HG03575 (cell line): ENCODE measurements around the gene PNPLA7.

Source experiments
- ATAC-seq: cut with Tn5 transposase; IDR thresholded peaks from one replicate; pipeline ENCODE4 v1.9.1; 2021; ENCODE audit not compliant: unreplicated experiment, insufficient number of reproducible peaks, low FRiP score; ENCODE audit errors: extremely low read depth

The PNPLA7 gene

DNA sequence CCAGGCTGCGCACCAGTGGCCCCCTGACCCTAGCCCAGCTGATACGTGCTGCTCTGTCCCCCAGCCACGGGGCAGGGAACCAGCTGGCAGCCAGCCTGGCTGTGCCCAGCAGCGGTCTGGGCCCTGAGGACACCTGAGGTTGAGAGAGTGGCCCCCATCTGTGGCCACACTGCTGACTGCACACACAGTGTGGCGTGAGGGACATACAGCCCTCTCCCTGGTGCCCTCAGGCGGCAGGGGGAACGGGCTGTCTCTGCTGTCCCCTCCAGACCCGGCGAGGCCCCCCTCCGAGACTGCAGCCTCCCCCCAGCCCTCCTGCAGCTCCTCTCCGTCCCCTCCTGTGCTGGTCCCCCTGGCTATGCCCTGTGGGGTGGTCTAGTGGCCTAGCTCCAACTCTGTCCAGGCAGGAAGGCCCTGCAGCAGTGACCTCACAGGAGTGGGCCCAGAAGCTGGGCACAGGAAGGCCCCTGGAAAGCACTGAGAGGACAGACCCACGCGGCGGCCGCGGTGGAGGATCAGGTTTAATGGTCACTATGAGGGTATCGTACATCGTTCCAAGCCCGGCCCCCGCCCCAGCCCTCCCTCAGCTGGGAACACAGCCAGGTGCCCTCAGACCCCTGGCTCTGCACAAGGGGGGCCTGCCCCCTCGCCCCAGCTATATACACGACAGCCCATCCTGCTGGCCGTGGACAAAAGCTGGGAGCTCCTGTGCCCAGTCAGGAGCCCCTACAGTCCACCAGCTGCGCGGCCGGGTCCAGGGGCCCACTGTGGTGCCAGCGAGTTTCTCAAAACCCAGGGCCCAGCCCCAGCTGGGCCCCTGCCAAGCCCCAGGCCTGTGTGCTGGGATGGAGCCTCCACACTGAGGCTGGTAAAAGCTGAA lies 102.2 kb downstream of the PNPLA7 start:
- ATAC-seq, result no peak

DNA sequence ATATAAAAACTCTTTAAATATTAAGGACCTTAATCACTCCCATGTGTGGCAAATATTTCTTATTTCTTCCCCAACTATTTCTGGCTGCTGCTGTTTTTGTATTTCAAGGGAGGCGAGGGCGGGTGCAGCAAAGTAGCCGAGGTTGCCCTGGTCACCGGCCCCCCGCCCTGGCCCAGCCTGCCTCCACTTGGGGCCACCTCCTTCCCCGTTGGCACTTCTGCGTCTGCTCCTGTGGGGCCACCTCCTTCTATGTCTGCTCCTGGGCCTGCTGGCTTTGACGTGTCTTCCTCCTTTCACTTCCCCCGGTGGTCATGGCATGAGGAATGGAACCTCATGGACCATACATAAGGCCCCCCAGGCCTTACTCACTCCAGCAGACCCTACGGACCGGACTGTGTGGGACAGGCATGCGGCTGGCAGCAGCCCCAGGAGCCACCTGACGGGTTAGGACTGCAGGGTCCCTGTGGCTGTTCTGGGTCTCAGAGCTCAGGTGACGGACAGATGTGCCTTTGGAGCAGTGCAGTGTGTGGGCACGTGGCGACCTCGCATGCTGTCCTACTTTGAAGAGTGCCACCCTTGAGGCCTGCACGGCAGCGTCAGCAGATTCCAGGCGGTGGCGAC lies 103.2 kb downstream of the PNPLA7 start:
- ATAC-seq, result no peak

DNA sequence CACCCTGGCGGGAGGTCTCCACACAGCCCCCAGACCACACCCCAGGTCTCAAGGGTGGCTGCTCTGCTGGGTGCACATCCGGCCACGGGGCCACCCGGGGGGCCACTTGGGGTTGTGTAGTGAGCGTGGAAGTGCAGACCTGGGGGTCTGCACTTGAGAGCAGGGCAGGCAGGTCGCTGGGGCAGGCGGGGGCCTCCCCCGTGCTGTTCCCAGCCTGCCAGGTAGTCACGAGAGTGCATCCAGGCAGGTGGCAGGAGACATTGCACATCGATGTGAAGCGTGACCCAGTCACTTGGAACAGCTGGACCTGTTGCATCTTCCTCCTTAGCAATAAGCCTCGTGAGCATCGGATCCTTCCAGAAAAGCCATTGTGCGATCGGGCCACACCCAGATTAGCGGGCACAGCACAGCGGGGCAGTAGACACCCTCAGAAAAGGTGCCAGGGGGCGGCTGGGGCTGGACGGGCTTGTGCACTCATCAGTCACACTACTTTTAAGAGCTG lies 104.2 kb downstream of the PNPLA7 start:
- no peak for ATAC-seq

DNA sequence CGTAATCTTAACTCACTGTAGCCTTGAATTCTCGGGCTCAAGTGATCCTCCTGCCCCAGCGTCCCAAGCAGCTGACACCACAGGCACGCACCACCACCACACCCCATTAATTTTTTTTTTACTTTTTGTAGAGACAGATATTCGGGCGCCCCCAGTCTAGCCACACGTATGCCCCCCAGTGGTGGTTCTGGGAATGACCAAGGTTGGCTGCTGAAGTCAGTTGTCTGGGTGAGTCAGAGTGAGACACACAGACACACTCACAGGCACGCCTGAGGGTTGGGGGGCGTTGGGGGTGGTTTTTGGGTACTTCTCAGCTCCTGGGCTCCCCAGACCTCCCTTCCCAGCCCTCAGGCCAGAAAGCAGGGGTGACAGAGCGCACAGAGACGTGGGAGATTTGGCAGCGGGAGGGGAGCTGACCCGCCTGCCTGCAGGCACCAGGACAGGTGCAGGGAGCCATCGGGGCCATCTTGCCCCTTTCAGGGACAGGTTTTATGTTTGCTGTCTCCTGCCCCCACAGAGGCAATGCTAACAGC lies 104.9 kb downstream of the PNPLA7 start:
- ATAC-seq, result no peak

DNA sequence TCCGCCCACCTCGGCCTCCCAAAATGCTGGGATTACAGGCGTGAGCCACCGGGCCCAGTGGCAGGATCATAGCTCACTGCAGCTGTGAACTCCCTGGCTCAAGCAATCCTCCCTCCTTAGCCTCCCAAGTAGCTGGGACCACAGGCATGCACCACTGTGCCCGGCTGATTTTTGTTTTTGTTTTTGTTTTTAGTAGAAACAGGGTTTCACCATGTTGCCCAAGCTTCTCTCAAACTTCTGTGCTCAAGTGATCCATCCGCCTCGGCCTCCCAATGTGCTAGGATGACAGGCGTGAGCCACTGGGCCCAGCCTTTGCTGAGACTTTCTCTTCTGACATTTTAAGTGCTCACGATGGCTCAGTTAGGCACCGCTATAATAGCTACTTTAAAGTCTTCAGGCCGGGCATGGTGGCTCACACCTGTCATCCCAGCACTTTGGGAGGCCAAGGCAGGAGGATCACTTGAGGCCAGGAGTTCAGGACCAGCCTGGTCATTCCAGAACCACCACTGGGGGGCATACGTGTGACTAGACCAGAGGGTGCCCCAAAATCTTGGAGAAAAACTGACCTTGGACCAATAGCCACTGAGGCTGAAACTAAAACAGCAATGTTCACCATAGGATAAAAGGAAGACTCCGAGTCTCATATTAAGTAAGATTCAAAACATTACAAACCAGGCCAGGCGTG lies 106.0 kb downstream of the PNPLA7 start:
- no peak for ATAC-seq

DNA sequence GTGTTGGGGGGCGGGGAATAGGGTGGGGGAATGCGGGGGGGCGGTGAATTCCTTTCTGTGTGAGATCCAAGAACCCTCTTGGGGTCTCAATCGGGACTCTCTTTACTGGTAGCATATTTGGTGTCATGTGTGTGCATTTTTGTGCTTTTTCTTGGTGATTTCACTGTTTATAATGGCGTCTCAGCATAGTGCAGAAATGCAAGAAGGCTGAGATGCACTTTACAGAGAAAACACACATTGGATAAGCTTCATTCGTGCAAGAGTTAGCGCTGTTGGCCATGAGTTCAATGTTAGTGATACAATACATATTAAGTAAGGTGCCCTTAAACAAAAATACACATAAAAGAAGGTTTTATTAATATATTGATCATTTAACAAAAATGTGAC lies 108.3 kb downstream of the PNPLA7 start:
- ATAC-seq, result no peak

DNA sequence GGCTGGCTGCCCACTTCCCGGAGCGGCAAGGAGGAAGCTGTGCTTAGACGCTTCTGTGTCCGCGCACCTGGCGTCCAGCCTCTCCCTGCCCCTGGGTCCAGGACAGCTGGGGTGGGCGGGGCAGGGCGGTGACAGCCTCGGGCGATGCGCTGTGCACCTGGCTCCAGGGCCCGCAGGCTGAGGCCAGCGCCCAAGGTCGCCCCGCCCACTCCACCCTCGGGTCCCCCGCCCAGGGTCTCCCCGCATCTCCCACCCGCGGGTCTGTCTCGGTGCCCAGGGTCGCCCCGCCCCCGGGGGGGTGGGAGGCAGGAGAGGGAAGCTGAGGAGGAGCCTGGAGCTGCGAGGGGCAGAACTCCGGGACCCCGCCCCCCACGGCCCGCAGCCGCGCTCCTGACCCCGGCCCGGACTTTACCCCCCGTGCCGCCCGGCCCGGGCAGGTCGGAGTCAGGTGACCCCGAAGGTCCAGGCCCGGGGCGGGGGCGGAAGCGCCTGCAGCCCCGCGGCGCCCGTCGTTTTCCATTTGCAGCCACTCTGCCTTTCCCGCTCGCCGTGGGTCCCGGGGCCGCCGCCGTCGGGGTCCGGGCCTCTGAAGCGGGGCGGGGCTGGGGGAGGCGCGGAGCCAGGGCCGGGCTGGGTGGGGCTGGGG lies 108.8 kb downstream of the PNPLA7 start, which contains the start of gene ENTPD8:
Gene ENTPD8 (minus strand): TSS at position 69 of the 646 bp plus-strand sequence. CDS start 3,072 bp downstream, outside the sequence.
- ATAC-seq, result no peak

DNA sequence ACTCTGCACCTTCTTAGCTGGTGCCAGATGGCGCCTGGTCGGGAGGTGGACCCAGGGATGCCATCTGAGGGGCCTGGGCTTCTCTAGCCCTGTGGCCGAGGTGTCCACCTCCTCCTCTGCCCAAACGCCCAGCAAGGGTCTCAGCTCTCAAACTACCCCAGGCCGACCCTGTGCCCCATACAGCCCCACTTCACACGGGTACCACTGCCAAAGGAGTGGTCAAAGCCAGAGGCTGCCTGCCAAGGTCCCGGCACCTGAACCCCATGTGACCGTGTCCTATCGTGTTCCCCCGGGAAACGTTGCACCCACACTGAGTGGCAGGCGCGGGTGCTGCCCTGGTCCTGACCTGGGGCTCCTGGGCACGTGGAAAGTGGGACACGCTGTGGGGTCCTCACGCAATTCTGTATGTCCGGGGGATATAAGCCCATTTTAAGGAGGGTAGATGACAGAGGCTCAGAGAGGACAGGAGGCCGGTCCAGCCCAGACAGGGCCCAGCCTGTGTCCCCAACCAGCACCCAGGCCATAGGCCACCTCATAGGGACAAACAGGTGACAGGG lies 111.0 kb downstream of the PNPLA7 start:
- no peak for ATAC-seq

DNA sequence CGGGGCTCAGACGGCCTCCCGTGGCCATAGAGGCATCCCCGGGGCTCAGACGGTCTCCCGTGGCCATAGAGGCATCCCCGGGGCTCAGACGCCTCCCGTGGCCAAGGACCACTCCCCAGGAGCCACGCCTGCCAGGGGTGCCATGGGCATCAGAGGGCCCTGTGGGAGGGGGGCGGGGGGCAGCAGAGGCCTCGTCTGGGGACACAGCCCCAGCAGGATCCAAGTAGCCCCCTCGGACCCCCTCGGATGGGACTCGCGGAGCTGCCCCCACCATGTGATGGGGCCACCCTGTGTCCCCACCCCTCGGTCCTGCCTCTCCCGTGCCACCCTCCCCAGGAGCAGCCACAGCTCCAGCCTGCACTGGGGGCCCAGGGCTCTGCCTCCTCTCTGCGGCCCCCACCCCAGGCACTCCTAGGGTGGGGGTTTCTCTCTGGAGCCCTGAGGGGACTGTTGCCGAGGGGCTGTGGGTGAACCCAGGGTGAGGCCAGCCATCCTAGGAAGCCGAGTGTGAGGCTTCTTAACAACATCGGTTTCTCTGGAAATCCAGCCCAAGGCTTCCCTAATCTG lies 111.5 kb downstream of the PNPLA7 start:
- no peak for ATAC-seq

DNA sequence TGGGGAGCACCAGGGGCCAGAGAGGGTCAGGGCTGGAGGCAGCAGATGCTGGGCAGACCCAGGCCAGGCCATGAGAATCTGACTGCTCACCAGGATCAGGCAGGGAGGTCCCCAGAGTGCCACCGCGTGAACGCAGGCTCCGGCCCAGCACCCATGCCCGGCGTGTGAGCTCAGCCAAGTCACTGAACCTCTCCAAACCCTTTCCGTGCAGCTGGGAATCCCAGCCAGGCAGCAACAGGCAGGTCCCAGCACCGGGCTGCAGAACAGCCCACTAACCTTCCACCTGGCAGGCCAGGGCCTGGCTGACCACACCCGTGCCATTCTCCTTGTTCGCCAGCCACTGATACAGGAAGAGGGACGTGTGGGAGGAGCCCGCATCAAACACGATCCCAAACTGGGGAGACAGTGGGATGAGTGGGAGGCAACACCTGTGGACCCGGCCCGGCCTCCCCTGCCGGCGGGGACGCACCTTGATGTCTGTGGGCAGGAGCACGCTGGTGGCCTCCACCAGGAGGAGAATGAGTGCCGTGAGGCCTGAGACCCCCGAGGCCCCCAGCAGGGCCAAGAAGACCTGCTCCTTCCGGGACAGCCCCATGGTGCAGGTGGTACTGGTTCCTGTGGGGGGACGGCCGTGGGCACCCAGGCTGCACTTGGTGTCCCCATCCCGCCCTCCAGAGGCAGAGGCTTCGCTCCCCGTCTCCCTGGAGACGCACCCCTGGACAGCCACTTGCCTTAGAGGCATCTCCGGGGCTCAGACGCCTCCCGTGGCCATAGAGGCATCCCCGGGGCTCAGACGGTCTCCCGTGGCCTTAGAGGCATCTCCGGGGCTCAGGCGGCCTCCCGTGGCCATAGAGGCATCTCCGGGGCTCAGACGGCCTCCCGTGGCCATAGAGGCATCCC lies 112.3 kb downstream of the PNPLA7 start:
- no peak for ATAC-seq

DNA sequence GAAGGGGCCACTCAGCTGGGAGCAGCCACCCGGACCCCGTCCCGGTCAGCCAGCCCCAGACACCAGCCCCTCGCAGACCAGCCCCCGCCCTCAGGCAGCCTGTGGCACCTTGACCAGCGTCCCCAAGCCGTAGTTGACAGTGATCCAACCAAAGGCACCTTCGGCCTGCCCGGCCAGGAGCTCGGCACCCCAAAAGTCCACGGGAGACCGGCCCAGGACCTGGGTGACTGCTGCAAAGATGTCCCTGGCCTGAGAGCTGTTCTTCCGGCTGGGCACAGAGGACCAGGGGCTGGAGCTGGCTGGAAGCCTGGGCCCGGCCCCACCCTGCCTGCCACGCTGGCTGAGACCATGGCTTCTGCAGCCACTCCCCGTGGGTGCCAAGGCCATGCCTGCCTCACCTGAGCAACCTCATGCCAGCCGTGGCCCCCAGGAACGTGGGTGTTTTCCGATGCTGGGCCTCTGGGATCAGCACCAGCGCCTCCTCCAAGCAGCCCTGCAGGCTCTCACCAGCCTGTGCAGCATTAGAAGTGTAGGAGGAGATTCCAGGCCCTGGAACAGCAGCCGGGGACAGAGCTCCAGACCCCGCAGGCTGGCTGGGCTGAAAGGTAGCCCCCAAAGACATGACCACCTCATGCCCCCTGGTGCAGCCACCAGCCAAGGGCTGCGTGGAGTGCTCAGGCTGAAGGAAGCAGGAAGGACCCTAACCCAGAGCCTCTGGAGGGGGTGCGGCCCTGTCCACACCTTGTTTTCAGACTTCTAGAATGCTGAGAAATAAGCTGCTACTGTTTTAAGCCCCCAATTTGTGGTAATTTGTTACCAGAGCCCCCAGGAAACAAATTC lies 113.2 kb downstream of the PNPLA7 start:
- ATAC-seq, result no peak

DNA sequence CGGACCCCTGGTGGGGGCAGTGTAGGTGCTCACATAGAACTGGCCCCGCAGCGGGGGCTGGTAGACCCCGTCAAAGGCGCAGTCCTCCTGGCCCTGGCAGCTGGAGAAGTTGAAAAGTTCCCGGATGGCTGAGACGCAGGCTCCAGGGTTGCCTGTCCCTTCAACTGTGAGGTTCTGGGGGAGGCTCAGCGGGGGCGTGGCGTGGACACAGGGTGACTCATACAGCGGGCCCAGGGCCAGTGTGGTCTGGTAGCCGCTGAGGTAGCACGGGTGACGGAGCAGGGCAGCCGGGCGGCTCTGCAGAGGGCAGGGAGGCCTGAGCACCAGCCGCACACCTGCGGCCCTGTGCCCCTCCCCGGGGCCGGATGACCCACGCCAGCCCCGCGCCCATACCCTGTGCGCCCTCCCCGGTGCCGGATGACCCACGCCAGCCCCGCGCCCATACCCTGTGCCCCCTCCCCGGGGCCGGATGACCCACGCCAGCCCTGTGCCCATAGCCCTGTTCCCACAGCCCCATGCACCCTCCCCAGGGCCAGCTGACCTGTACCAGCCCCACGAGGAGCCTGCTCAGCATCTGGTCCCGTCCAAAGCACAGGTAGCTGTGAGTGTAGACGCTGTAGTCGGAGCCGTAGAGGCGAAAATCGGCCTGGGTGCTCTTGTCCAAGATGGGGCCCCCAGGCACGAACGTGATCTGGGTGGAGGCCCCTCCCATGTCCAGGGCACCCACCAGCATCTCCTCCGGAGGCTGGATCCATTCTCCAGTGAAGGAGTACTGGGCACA lies 114.0 kb downstream of the PNPLA7 start:
- no peak for ATAC-seq

DNA sequence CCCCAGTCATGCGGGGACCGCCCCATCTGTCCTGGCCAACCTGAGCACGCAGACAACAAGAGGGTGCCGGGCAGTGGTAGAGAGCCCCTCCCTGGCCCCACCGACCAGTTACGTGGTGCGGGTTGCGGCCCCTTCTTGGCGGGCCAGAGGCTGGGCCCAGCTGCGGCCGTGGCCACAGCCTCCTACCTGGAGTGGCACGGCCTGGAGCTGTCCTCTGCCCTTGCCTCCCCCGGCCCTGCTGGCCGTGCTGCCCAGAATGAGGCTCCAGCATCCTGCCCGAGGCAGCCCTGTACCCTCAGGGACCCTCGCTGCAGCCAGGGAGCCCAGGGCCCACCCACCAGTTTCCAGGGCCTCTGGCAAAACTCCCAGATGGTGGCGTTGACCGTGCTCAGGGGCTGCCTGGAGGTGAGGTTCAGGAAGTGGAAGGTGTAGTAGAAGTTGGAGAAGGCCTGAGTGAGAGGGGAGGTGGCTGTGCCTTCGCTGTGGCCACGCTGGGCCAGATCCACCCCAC lies 114.8 kb downstream of the PNPLA7 start:
- ATAC-seq, result no peak

DNA sequence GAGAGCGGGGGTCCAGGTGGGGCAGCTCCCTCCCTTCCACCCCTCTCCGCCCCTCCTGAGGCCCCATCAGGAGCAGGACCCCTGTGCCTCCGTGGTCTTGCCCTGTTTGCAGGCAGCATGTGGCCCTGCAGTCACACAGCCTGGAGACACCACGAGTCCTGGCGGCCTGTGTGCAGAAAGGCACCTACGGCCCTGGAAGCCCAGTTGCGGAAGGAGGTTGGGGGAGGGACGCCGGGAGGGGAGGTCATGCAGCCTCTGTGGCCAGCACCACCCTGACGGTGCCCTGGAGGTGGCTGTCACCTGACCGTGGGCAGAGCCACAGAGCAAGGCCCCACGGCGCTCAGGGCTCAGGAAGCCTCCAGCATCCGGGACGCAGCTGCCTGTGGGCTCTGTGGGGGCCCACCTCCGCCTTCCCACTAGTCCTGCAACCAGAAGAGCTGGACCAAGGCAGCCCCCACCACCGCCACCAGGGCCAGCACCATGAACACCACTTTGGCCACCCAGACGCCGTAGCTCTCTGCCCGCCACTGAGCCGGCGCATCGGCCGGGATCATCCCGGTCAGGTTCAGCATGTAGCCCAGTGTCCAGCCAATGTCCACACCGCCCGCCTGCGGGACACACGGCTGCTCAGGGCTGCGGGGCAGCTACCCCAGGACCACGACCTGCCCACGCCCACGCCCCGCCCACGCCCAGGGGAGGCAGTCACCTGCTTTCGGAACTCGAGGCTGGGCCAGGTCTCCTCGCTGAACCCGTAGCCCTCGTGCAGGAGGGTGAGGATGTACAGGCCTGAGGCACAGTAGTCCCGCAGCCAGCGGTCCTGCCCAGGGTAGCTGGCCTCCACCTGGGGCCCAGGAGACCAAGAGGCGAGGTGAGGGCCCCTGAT lies 115.5 kb downstream of the PNPLA7 start:
- ATAC-seq, result no peak

DNA sequence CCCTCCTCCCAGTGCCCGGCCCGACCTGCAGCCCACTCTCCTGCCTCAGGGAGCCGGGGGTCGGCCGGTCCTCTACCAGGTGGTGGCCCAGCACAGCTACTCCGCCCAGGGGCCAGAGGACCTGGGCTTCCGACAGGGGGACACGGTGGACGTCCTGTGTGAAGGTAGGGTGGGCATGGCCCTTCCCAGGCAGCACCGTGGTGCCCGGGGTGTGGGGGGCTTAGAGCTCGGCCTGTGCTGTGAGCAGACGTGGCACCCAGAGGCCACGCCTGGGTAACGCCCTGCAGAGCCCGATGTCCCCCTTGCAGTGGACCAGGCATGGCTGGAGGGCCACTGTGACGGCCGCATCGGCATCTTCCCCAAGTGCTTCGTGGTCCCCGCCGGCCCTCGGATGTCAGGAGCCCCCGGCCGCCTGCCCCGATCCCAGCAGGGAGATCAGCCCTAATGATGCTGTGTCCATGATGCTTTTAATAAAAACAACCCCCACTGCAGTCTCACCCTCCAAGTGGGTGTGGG lies 116.2 kb downstream of the PNPLA7 start:
- ATAC-seq, result no peak
